Heart left ventricle (tissue), 16 donors: ENCODE results near the gene BLOC1S6. TPM values are rescaled to one million over a fixed set of nuclear protein-coding genes. Genes with fewer than 3 reads are reported as not detected.

Experiments
- ATAC-seq, 4 donors: fragments of 200-7000 bp; cut with Tn5 transposase; one replicate each; pipeline ENCODE4 v1.9.1; 2020 to 2022; ENCODE audit warnings: moderate library complexity in 4 of 4, mild to moderate bottlenecking in 3 of 4, moderate number of reproducible peaks in 1 of 4
- DNase-seq, 5 donors: peaks; one replicate each; pipeline ENCODE4 v3.0.0-alpha.2; 2020
- H3K27ac ChIP-seq, 12 donors: fragments of 200-600 bp; sonication (generic) in 4 of 12; one replicate each; pipeline versions ENCODE4 v1.5.0 to v1.8.0; 2016 to 2022; ENCODE audit warnings: mild to moderate bottlenecking in 2 of 12
- H3K27me3 ChIP-seq, 9 donors: fragments of 200-600 bp; sonication (generic) in 2 of 9; one replicate each; pipeline versions ENCODE4 v1.5.1 to v1.8.0; 2016 to 2022; ENCODE audit warnings: mild to moderate bottlenecking in 3 of 9
- H3K36me3 ChIP-seq, 9 donors: fragments of 200-600 bp; sonication (generic) in 2 of 9; one replicate each; pipeline versions ENCODE4 v1.5.0 to v1.8.0; 2018 to 2022; ENCODE audit warnings: mild to moderate bottlenecking in 2 of 9
- H3K4me1 ChIP-seq, 12 donors: fragments of 200-600 bp; sonication (generic) in 4 of 12; one replicate each; pipeline versions ENCODE4 v1.5.0 to v1.8.0; 2016 to 2022; ENCODE audit warnings: mild to moderate bottlenecking in 3 of 12
- H3K4me3 ChIP-seq, 12 donors: fragments of 200-600 bp; sonication (generic) in 4 of 12; one replicate each; pipeline versions ENCODE4 v1.5.0 to v1.8.0; 2017 to 2022; ENCODE audit warnings: mild to moderate bottlenecking in 9 of 12, moderate library complexity in 4 of 12
- H3K9me3 ChIP-seq, 12 donors: fragments of 200-600 bp; sonication (generic) in 4 of 12; one replicate each; pipeline versions ENCODE4 v1.5.0 to v1.8.0; 2016 to 2022; ENCODE audit warnings: mild to moderate bottlenecking in 1 of 12
- CTCF ChIP-seq, 12 donors: fragments of 200-600 bp; sonication (generic) in 4 of 12; IDR thresholded peaks; one replicate each; pipeline versions ENCODE4 v1.5.0 to v1.8.0; 2018 to 2022; ENCODE audit warnings: antibody characterized with exemption in 12 of 12, mild to moderate bottlenecking in 5 of 12
- POLR2A ChIP-seq, 2 donors: fragments of 450-650 bp; IDR thresholded peaks; one replicate each; pipeline ENCODE4 v1.6.1; 2017; ENCODE audit warnings: antibody characterized with exemption in 2 of 2, mild to moderate bottlenecking in 2 of 2, moderate library complexity in 2 of 2
- WGBS, 4 donors: extraction: QIAGEN DNeasy Blood & Tissue Kit in 2 of 4; methylation state at CpG; one replicate each; pipeline versions ENCODE4 v1.1.5 to v1.1.7; 2013 to 2018; 5-methylcytosine and 5-hydroxymethylcytosine counted together
- intact Hi-C, 10 donors: fragments of 100-400 bp; cut with DNase I; formaldehyde crosslinking; loops; one replicate each; pipeline versions ENCODE4 v1.11.1 to v1.14.2; 2022
- polyA plus RNA-seq, 2 donors: library from polyadenylated mRNA; stranded (reverse); fragments of 200-250 nt; gene quantifications; one replicate each; pipeline ENCODE4 v1.2.3, GENCODE V29; 2013
- total RNA-seq, 9 donors: library from RNA; depleted of rRNA in 2 of 9; stranded (reverse); fragments of >200 nt in 2 of 9; fragmentation: NEBNext Ultra II Directional in 3 of 9; extraction: Animal tissue kit (Norgen Biotek cat#: 25700) in 3 of 9; gene quantifications; one replicate each; pipeline versions ENCODE4 v1.1.0 to v1.2.4, GENCODE V29; 2016 to 2023
- donor health status: ischemic (EF 13 %, LVEDD 7.1; RV severe dilation, severe dysfunction).
- donor health status: healthy with polysubstance abuse.
- donor health status: DM: no; HTN: yes; CAD: no.
- donor health status: DM: no; HTN: no; CAD: no.
- donor health status: ischemic (EF 25% LVEDD 6.9; RV normal size, moderate dysfunction).
- donor health status: ischemic (EF 25% LVEDD 5.7; RV mildly dilated, moderate dysfunction).
- donor health status: healthy.
- donor health status: DM: yes; HTN: yes; CAD: no.
- donor health status: ischemic (EF 35%, LVEDD 5.7; RV mildly dilated, moderate dysfunction).
- donor health status: nonischemic (EF 11% LVEDD 7.7; RV severe dilation, severe dysfunction).
- donor health status: DM: yes; HTN: yes; CAD: no.
- donor health status: PGD.
- donor health status: ischemic (EF 29% LVEDD 5.4; RV normal size, mild dysfunction).
- donor health status: nonischemic (EF 23%, LVEDD 6.1; RV moderate dilation, normal function).

The BLOC1S6 gene
- total and polyA plus RNA-seq, 11 donors: 9.4 to 38.9 (median 26.6) TPM

- H3K4me1 ChIP-seq: peaks cover 6 to 58% (median 32%) of the 10 kb centered on the region in 12 donors
- H3K4me3 ChIP-seq: peak overlapping the region; percentile 72 to 98 (median 92)
- H3K9me3 ChIP-seq: no peaks in the 10 kb centered on the region
- intact Hi-C loops: loop anchor here in 7 of 10 donors (5.0 kb wide), 5 partner anchors 49 to 391 kb away; partner anchors contain the start of genes SLC30A4 (in 5 of the 7) and SQOR (in 2 of the 7)
- H3K27me3 ChIP-seq: no peaks in the 10 kb centered on the region
- peaks cover 0 to 18% (median 9%) of the 10 kb centered on the region in 9 donors for H3K36me3 ChIP-seq
- peak overlapping the region in 11 of 12 donors; percentile 94 to 99 (median 98) for H3K27ac ChIP-seq
- WGBS, 4 donors: 22 to 31% (median 23%) methylated on average over 6 of the region's 6 CpGs
- ATAC-seq (no peak), DNase-seq (no peak)
- TF ChIP-seq POLR2A (IDR thresholded peaks at IDR 0.05): no peak
- TF ChIP-seq CTCF (IDR thresholded peaks at IDR 0.05): no peak
Observed at GRCh38 chr15:45588219-45588875, 1.2 kb downstream of the BLOC1S6 start.

- 78 to 85% (median 81%) methylated on average over 5 of the region's 5 CpGs for WGBS, 4 donors
- DNase-seq (no peak), ATAC-seq (no peak)
- peak overlapping the region in 1 of 12 donors; percentile 99 for H3K27ac ChIP-seq
- H3K4me1 ChIP-seq: peaks cover 6 to 58% (median 32%) of the 10 kb centered on the region in 12 donors
- intact Hi-C loops: loop anchor here in 7 of 10 donors (5.0 kb wide), 5 partner anchors 48 to 392 kb away; partner anchors contain the start of genes SLC30A4 (in 5 of the 7) and SQOR (in 2 of the 7)
- H3K36me3 ChIP-seq: peaks cover 0 to 22% (median 14%) of the 10 kb centered on the region in 9 donors
- H3K27me3 ChIP-seq: no peaks in the 10 kb centered on the region
- no peaks in the 10 kb centered on the region for H3K9me3 ChIP-seq
- H3K4me3 ChIP-seq: peak overlapping the region in 4 of 12 donors; percentile 72 to 98 (median 96)
- TF ChIP-seq CTCF (IDR thresholded peaks at IDR 0.05): no peak
- no peak for TF ChIP-seq POLR2A (IDR thresholded peaks at IDR 0.05)
Observed at GRCh38 chr15:45589256-45589655, 2.1 kb downstream of the BLOC1S6 start.

DNA sequence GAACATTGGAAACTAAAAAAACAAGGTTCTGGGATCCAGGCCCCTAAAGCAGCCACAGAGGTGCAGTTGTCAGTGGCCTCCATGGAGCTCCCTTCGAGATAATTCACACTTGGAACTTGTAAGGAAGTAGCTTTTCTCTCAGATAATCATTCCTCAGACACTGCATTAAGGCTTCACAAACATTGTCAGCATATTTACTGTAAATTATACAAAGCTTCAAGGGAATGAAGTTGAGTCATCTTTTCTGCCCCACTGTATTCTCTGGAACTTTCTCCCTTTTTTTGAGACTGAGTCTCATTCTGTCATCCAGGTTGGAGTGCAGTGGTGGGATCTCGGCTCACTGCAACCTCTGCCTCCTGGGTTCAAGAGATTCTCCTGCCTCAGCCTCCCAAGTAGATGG is 7.1 kb downstream of the BLOC1S6 start:
- DNase-seq (no peak), ATAC-seq (no peak)
- peaks cover 0 to 32% (median 8%) of the 10 kb centered on the region in 12 donors for H3K4me1 ChIP-seq
- H3K27ac ChIP-seq: no peak overlapping the region
- H3K27me3 ChIP-seq: no peaks in the 10 kb centered on the region
- H3K36me3 ChIP-seq: peaks cover 0 to 50% (median 32%) of the 10 kb centered on the region in 9 donors
- H3K4me3 ChIP-seq: no peak overlapping the region
- 87 to 90% (median 89%) methylated on average over 2 of the region's 2 CpGs for WGBS, 4 donors
- no peaks in the 10 kb centered on the region for H3K9me3 ChIP-seq
- intact Hi-C loops: no loop called here
- TF ChIP-seq POLR2A (IDR thresholded peaks at IDR 0.05) (no peak), CTCF (IDR thresholded peaks at IDR 0.05) (no peak)

GRCh38 chr15:45594835-45595530 is 7.8 kb downstream of the BLOC1S6 start:
- no peak for TF ChIP-seq POLR2A (IDR thresholded peaks at IDR 0.05)
- no peak for TF ChIP-seq CTCF (IDR thresholded peaks at IDR 0.05)

More at GRCh38 chr15:45594835-45595530, 7.8 kb downstream of the BLOC1S6 start:
- WGBS, 4 donors: 89 to 91% (median 90%) methylated on average over 2 of the region's 2 CpGs
- no peaks in the 10 kb centered on the region for H3K27me3 ChIP-seq
- H3K4me1 ChIP-seq: peaks cover 0 to 26% (median 3%) of the 10 kb centered on the region in 12 donors
- H3K27ac ChIP-seq: no peak overlapping the region
- no peaks in the 10 kb centered on the region for H3K9me3 ChIP-seq
- intact Hi-C loops: no loop called here
- DNase-seq: no peak
- ATAC-seq: no peak
- no peak overlapping the region for H3K4me3 ChIP-seq
- H3K36me3 ChIP-seq: peaks cover 0 to 50% (median 32%) of the 10 kb centered on the region in 9 donors
